PC-9 (cell line): ENCODE measurements around the gene CLMN. TPM values are rescaled to one million over a fixed set of nuclear protein-coding genes. Genes with fewer than 3 reads are reported as not detected.

ENCODE experiments used
- BruUV-seq: library from RNA; stranded (reverse); fragments of 400-500 nt; replicated peaks from 2 replicates; lab custom pipeline; 2021; lab: Mats Ljungman, UMichigan
- CTCF ChIA-PET: fragments of 300-600 bp; sonication (Branson Sonifier 250); formaldehyde crosslinking; loops from one replicate; lab custom pipeline; 2022; ENCODE audit warnings: antibody characterized with exemption; lab: Charles Lee
- POLR2A ChIA-PET: fragments of 300-600 bp; sonication (Branson Sonifier 250); formaldehyde crosslinking; loops from one replicate; lab custom pipeline; 2022; ENCODE audit warnings: antibody characterized with exemption; ENCODE audit not compliant: unreplicated experiment; lab: Charles Lee
- DNase-seq, 2 experiments: peaks; one replicate each; pipeline versions ENCODE4 v3.0.0 to v3.0.0-alpha.2; 2015 to 2022; ENCODE audit warnings: mixed read lengths in 1 of 2
- H2AFZ ChIP-seq: fragments of 200-600 bp; sonication (generic); 2 replicates; pipeline ENCODE4 v1.8.1; 2017; ENCODE audit warnings: antibody characterized with exemption
- H3F3A ChIP-seq: fragments of 200-600 bp; sonication (generic); 2 replicates; pipeline ENCODE4 v1.8.1; 2017; ENCODE audit warnings: antibody characterized with exemption, mild to moderate bottlenecking, low read depth; ENCODE audit not compliant: insufficient read depth
- H3K27ac ChIP-seq: fragments of 200-600 bp; sonication (generic); 2 replicates; pipeline ENCODE4 v1.6.1; 2016; ENCODE audit warnings: mixed run types
- H3K27me3 ChIP-seq: fragments of 200-600 bp; sonication (generic); 2 replicates; pipeline ENCODE4 v1.6.1; 2016; ENCODE audit warnings: low read depth, mixed run types; ENCODE audit not compliant: insufficient read depth
- H3K36me3 ChIP-seq: fragments of 200-600 bp; sonication (generic); 2 replicates; pipeline ENCODE4 v1.6.1; 2016; ENCODE audit warnings: low read depth, mixed run types
- H3K4me1 ChIP-seq: fragments of 200-600 bp; sonication (generic); replicated peaks from 2 replicates; pipeline ENCODE4 v1.6.1; 2016; ENCODE audit warnings: mixed run types; ENCODE audit not compliant: insufficient read depth
- H3K4me2 ChIP-seq: fragments of 200-600 bp; sonication (generic); 2 replicates; pipeline ENCODE4 v1.6.1; 2017; ENCODE audit warnings: mixed run types
- H3K4me3 ChIP-seq: fragments of 200-600 bp; sonication (generic); 2 replicates; pipeline ENCODE4 v1.6.1; 2016; ENCODE audit warnings: mixed run types
- H3K79me2 ChIP-seq: fragments of 200-600 bp; sonication (generic); 2 replicates; pipeline ENCODE4 v1.6.1; 2017; ENCODE audit warnings: low read depth, mixed run types
- H3K9me2 ChIP-seq: fragments of 200-600 bp; sonication (generic); 2 replicates; pipeline ENCODE4 v1.8.1; 2017; ENCODE audit warnings: mild to moderate bottlenecking; ENCODE audit not compliant: insufficient read depth
- H3K9me3 ChIP-seq: fragments of 200-600 bp; sonication (generic); 2 replicates; pipeline ENCODE4 v1.8.1; 2016; ENCODE audit warnings: low read depth; ENCODE audit not compliant: insufficient read depth
- H4K20me1 ChIP-seq: fragments of 200-600 bp; sonication (generic); 2 replicates; pipeline ENCODE4 v1.8.1; 2017; ENCODE audit not compliant: insufficient read depth
- CTCF ChIP-seq: fragments of 200-600 bp; sonication (generic); conservative IDR thresholded peaks from 2 replicates; pipeline ENCODE4 v1.6.1; 2017; ENCODE audit warnings: mixed run types, antibody characterized with exemption, mild to moderate bottlenecking, moderate library complexity
- EZH2 ChIP-seq: fragments of 200-600 bp; sonication (generic); IDR thresholded peaks from 2 replicates; pipeline ENCODE4 v1.8.0; 2017; ENCODE audit warnings: antibody characterized with exemption, low read depth
- intact Hi-C: fragments of 100-400 bp; cut with micrococcal nuclease; formaldehyde crosslinking; loops from one replicate; pipeline ENCODE4 v1.10.0; 2022; ENCODE audit not compliant: unreplicated experiment
- total RNA-seq: library from RNA; stranded (reverse); gene quantifications from 2 replicates; pipeline ENCODE4 v1.2.3, GENCODE V29; 2021

CLMN gene
- total RNA-seq, 1 experiment from 2014 or later = 15.8 TPM

GRCh38 chr14:95289323-95290010 lies 30.2 kb downstream of the CLMN start:
- no peaks in the 10 kb centered on the region for H3K79me2 ChIP-seq
- no peak overlapping the region for H3K27ac ChIP-seq
- no TSS peak for BruUV-seq
- H2AFZ ChIP-seq = no peak overlapping the region
- intact Hi-C loops = no loop called here
- TF ChIP-seq CTCF = no peak
- no peak for TF ChIP-seq EZH2
- ChIA-PET CTCF (no interaction called here), POLR2A (no interaction called here)
- H3K4me3 ChIP-seq = no peak overlapping the region
- no peaks in the 10 kb centered on the region for H3K4me1 ChIP-seq
- no peaks in the 10 kb centered on the region for H3K9me3 ChIP-seq
- no peaks in the 10 kb centered on the region for H3K36me3 ChIP-seq
- no peak overlapping the region for H3K4me2 ChIP-seq
- H4K20me1 ChIP-seq = no peaks in the 10 kb centered on the region
- no peaks in the 10 kb centered on the region for H3F3A ChIP-seq
- no peaks in the 10 kb centered on the region for H3K27me3 ChIP-seq
- H3K9me2 ChIP-seq = no peaks in the 10 kb centered on the region
- DNase-seq = no peak

GRCh38 chr14:95288672-95289322 lies 30.9 kb downstream of the CLMN start:
- intact Hi-C loops = no loop called here
- no peaks in the 10 kb centered on the region for H3K9me3 ChIP-seq
- H3K36me3 ChIP-seq = no peaks in the 10 kb centered on the region
- DNase-seq = no peak
- H3K9me2 ChIP-seq = no peaks in the 10 kb centered on the region
- no peak overlapping the region for H3K4me3 ChIP-seq
- no peak overlapping the region for H2AFZ ChIP-seq
- POLR2A ChIA-PET = no interaction called here
- no peak overlapping the region for H3K27ac ChIP-seq
- H3K4me1 ChIP-seq = no peaks in the 10 kb centered on the region
- BruUV-seq = no TSS peak
- H3K79me2 ChIP-seq = no peaks in the 10 kb centered on the region
- no peak overlapping the region for H3K4me2 ChIP-seq
- H3K27me3 ChIP-seq = no peaks in the 10 kb centered on the region
- CTCF ChIA-PET = no interaction called here
- no peak for TF ChIP-seq CTCF
- no peak for TF ChIP-seq EZH2
- no peaks in the 10 kb centered on the region for H4K20me1 ChIP-seq
- no peaks in the 10 kb centered on the region for H3F3A ChIP-seq

GRCh38 chr14:95287176-95287754 lies 32.4 kb downstream of the CLMN start:
- POLR2A ChIA-PET = no interaction called here
- no peaks in the 10 kb centered on the region for H3K36me3 ChIP-seq
- TF ChIP-seq CTCF (no peak), EZH2 (no peak)
- DNase-seq = no peak
- H3K79me2 ChIP-seq = no peaks in the 10 kb centered on the region
- H3K9me2 ChIP-seq = no peaks in the 10 kb centered on the region
- H3K9me3 ChIP-seq = no peaks in the 10 kb centered on the region
- BruUV-seq = no TSS peak
- no peaks in the 10 kb centered on the region for H4K20me1 ChIP-seq
- H3K4me2 ChIP-seq = no peak overlapping the region
- H3K27me3 ChIP-seq = no peaks in the 10 kb centered on the region
- no peak overlapping the region for H2AFZ ChIP-seq
- no peaks in the 10 kb centered on the region for H3K4me1 ChIP-seq
- CTCF ChIA-PET = no interaction called here
- H3K27ac ChIP-seq = no peak overlapping the region
- H3F3A ChIP-seq = no peaks in the 10 kb centered on the region
- intact Hi-C loops = no loop called here
- no peak overlapping the region for H3K4me3 ChIP-seq
